Keratinocyte (primary cell): ENCODE measurements around the gene PRR18. TPM values are rescaled to one million over a fixed set of nuclear protein-coding genes. Genes with fewer than 3 reads are reported as not detected.

Source experiments
- DNase-seq: peaks from one replicate; pipeline ENCODE4 v3.0.0-alpha.2; 2011; ENCODE audit warnings: low read depth, missing footprints, low spot score
- FAIRE-seq: peaks from 2 replicates; lab custom pipeline; 2011; peaks lifted over from hg19 to GRCh38; lab: Jason Lieb, UNC
- H2AFZ ChIP-seq: 2 replicates; pipeline ENCODE4 v1.6.0; 2012; ENCODE audit warnings: low read length, control low read depth, inconsistent platforms; ENCODE audit not compliant: control insufficient read depth
- H3K27ac ChIP-seq: 2 replicates; pipeline ENCODE4 v1.5.1; 2011; ENCODE audit warnings: low read length; ENCODE audit not compliant: control insufficient read depth, insufficient read depth
- H3K27me3 ChIP-seq: 3 replicates; pipeline ENCODE4 v1.6.0; 2011; ENCODE audit warnings: low read length; ENCODE audit not compliant: control insufficient read depth, insufficient read depth; ENCODE audit errors: extremely low read depth
- H3K36me3 ChIP-seq, 2 experiments: 2 replicates in 1 of 2; 3 replicates in 1 of 2; pipeline ENCODE4 v1.5.1; 2011; ENCODE audit warnings: low read length in 2 of 2, mild to moderate bottlenecking in 1 of 2; ENCODE audit not compliant: control insufficient read depth in 2 of 2, insufficient read depth in 2 of 2; ENCODE audit errors: extremely low read depth in 1 of 2
- H3K4me1 ChIP-seq: 3 replicates; pipeline ENCODE4 v1.5.1; 2011; ENCODE audit warnings: low read length; ENCODE audit not compliant: control insufficient read depth, insufficient read depth; ENCODE audit errors: extremely low read depth
- H3K4me2 ChIP-seq: 3 replicates; pipeline ENCODE4 v1.6.0; 2011; ENCODE audit warnings: low read depth, low read length; ENCODE audit not compliant: control insufficient read depth, insufficient read depth; ENCODE audit errors: extremely low read depth
- H3K4me3 ChIP-seq, 3 experiments: fragments of 200-600 bp in 1 of 3; sonication (generic) in 1 of 3; 2 replicates in 2 of 3; 3 replicates in 1 of 3; pipeline ENCODE4 v1.5.1; 2011 to 2016; ENCODE audit warnings: low read length in 3 of 3, mild to moderate bottlenecking in 3 of 3, control low read depth in 2 of 3, inconsistent platforms in 1 of 3, low read depth in 1 of 3, mixed read lengths in 1 of 3, mixed run types in 1 of 3, moderate library complexity in 1 of 3; ENCODE audit not compliant: control insufficient read depth in 2 of 3, insufficient read depth in 2 of 3; ENCODE audit errors: extremely low read depth in 1 of 3
- H3K79me2 ChIP-seq: 2 replicates; pipeline ENCODE4 v1.6.0; 2012; ENCODE audit warnings: low read length; ENCODE audit not compliant: control insufficient read depth, insufficient read depth
- H3K9ac ChIP-seq: 3 replicates; pipeline ENCODE4 v1.6.0; 2011; ENCODE audit warnings: low read length; ENCODE audit not compliant: control insufficient read depth, insufficient read depth; ENCODE audit errors: extremely low read depth
- H3K9me1 ChIP-seq: 3 replicates; pipeline ENCODE4 v1.6.0; 2011; ENCODE audit warnings: low read length; ENCODE audit not compliant: control insufficient read depth, insufficient read depth; ENCODE audit errors: extremely low read depth
- H3K9me3 ChIP-seq: 2 replicates; pipeline ENCODE4 v1.5.1; 2012; ENCODE audit warnings: low read depth, low read length; ENCODE audit not compliant: control insufficient read depth
- H4K20me1 ChIP-seq: 3 replicates; pipeline ENCODE4 v1.6.0; 2011; ENCODE audit warnings: low read length; ENCODE audit not compliant: control insufficient read depth, insufficient read depth; ENCODE audit errors: extremely low read depth
- EZH2 ChIP-seq: IDR thresholded peaks from one replicate; pipeline ENCODE4 v1.6.1; 2012; ENCODE audit warnings: inconsistent platforms, mild to moderate bottlenecking, low read length, moderate library complexity
- dilution Hi-C: fragments of 300-500 bp; cut with MboI; formaldehyde crosslinking; loops from one replicate; pipeline ENCODE4 v1.7.0; 2020; ENCODE audit warnings: low sequenced_read_pairs; ENCODE audit not compliant: extremely low pct_ligation_motif_present
- polyA plus RNA-seq, 5 experiments: library from polyadenylated mRNA; depleted of rRNA in 3 of 5; stranded (reverse) in 3 of 5; stranded (forward) in 1 of 5; unstranded in 1 of 5; fragments of >200 nt; gene quantifications; 1 replicate in 1 of 5; 2 replicates in 3 of 5; 3 replicates in 1 of 5; pipeline versions ENCODE4 v1.2.1 to v1.2.3, GENCODE V29; 2011 to 2012; ENCODE audit warnings: missing spikeins in 2 of 5, low read depth in 1 of 5, low replicate concordance in 1 of 5
- TF ChIP-seq, protein P1 (sequence below), 3 experiments: IDR thresholded peaks in 1 of 3; conservative IDR thresholded peaks in 1 of 3; optimal IDR thresholded peaks in 1 of 3; 2 replicates in 2 of 3; 3 replicates in 1 of 3; pipeline versions ENCODE3 to v1.5.1; 2011; ENCODE audit warnings: low read length in 3 of 3, mild to moderate bottlenecking in 3 of 3, moderate library complexity in 2 of 3, control low read depth in 1 of 3, inconsistent platforms in 1 of 3; ENCODE audit not compliant: insufficient read depth in 2 of 3; ENCODE audit errors: extremely low read depth in 1 of 3

The PRR18 gene
- polyA plus RNA-seq, 1 donor (not counting 4 experiments of a cell fraction or from before 2014, with no cell fraction given): not detected

DNA sequence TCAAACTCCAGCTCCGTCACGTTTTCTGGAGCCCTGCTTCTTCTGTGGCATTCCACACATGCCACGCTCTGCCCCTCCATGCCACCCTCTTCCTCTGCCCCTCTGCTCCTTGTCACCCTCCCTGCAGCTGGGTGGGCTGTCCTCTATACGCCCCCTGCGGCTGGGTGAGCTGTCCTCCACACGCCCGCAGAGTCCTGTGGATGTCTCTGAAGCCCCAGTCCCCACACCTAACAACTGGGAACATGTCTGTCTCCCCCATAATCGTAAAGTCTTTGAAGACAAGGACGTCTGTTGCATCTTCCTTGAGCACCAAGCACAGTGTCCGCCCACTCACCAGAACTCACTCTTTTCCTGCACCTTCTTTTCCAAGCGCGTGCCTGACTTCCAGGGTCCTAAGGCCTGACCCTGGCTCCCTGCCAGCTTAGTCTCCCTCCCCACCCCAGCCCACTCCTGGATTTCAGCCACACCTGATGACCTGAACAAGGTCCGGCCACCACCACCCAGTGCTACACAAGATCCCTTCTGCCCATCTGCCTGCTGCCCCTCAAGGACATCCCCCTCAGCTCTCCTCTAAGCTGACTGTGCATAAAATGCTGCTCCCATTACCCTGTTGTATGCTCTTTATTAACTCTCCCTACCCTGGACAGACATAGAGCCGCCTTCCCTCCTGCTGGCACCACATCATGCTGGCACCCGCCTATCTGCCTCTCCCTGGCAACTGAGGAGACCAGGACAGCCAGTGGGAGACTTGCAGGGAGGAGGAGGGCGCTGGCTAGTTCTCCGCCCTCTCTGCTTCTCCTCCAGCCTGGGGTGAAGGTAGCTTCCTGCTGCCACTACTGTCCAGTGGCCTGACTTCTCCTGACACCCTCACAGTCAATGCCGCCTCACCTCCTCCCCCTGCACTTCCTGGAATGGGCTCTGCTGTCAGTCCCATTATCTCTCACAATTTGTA is 10.7 kb upstream of the PRR18 start:
- Histone ChIP-seq H3K9ac (no peak overlapping the region), H3K4me3 (no peak overlapping the region), H4K20me1 (no peaks in the 10 kb centered on the region), H3K79me2 (no peaks in the 10 kb centered on the region), H3K9me1 (no peaks in the 10 kb centered on the region), H3K27ac (no peak overlapping the region), H3K27me3 (no peaks in the 10 kb centered on the region), H2AFZ (no peak overlapping the region), H3K4me1 (no peaks in the 10 kb centered on the region), H3K36me3 (peaks cover 0 to 6% of the 10 kb centered on the region in 2 experiments), H3K4me2 (no peak overlapping the region), H3K9me3 (no peaks in the 10 kb centered on the region)
- DNase-seq (no peak), FAIRE-seq (no peak)
- dilution Hi-C loops: no loop called here
- TF ChIP-seq, protein P1, sequence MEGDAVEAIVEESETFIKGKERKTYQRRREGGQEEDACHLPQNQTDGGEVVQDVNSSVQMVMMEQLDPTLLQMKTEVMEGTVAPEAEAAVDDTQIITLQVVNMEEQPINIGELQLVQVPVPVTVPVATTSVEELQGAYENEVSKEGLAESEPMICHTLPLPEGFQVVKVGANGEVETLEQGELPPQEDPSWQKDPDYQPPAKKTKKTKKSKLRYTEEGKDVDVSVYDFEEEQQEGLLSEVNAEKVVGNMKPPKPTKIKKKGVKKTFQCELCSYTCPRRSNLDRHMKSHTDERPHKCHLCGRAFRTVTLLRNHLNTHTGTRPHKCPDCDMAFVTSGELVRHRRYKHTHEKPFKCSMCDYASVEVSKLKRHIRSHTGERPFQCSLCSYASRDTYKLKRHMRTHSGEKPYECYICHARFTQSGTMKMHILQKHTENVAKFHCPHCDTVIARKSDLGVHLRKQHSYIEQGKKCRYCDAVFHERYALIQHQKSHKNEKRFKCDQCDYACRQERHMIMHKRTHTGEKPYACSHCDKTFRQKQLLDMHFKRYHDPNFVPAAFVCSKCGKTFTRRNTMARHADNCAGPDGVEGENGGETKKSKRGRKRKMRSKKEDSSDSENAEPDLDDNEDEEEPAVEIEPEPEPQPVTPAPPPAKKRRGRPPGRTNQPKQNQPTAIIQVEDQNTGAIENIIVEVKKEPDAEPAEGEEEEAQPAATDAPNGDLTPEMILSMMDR (optimal IDR thresholded peaks at IDR 0.05 in 1 of 3, IDR thresholded peaks at IDR 0.05 in 1 of 3, conservative IDR thresholded peaks at IDR 0.05 in 1 of 3; ENCODE audit: extremely low read depth in 1 of 3, insufficient read depth in 2 of 3, low read length in 3 of 3): no peak
- TF ChIP-seq EZH2: no peak

- H3K9me3 ChIP-seq: no peaks in the 10 kb centered on the region
- TF ChIP-seq, protein P1 (optimal IDR thresholded peaks at IDR 0.05 in 1 of 3, IDR thresholded peaks at IDR 0.05 in 1 of 3, conservative IDR thresholded peaks at IDR 0.05 in 1 of 3; ENCODE audit: extremely low read depth in 1 of 3, insufficient read depth in 2 of 3, low read length in 3 of 3): no peak
- TF ChIP-seq EZH2: no peak
- H3K9ac ChIP-seq: no peak overlapping the region
- DNase-seq (no peak), FAIRE-seq (no peak)
- dilution Hi-C loops: no loop called here
- H3K4me2 ChIP-seq: no peak overlapping the region
- no peaks in the 10 kb centered on the region for H4K20me1 ChIP-seq
- no peak overlapping the region for H2AFZ ChIP-seq
- H3K27me3 ChIP-seq: no peaks in the 10 kb centered on the region
- H3K4me1 ChIP-seq: no peaks in the 10 kb centered on the region
- no peaks in the 10 kb centered on the region for H3K9me1 ChIP-seq
- H3K4me3 ChIP-seq: no peak overlapping the region
- no peaks in the 10 kb centered on the region for H3K79me2 ChIP-seq
- peaks cover 0 to 5% of the 10 kb centered on the region in 2 experiments for H3K36me3 ChIP-seq
- no peak overlapping the region for H3K27ac ChIP-seq
Measured at GRCh38 chr6:166318227-166318626, 10.0 kb upstream of the PRR18 start.
